ENCODE measurements around the gene IL17RB.

Gene IL17RB

DNA sequence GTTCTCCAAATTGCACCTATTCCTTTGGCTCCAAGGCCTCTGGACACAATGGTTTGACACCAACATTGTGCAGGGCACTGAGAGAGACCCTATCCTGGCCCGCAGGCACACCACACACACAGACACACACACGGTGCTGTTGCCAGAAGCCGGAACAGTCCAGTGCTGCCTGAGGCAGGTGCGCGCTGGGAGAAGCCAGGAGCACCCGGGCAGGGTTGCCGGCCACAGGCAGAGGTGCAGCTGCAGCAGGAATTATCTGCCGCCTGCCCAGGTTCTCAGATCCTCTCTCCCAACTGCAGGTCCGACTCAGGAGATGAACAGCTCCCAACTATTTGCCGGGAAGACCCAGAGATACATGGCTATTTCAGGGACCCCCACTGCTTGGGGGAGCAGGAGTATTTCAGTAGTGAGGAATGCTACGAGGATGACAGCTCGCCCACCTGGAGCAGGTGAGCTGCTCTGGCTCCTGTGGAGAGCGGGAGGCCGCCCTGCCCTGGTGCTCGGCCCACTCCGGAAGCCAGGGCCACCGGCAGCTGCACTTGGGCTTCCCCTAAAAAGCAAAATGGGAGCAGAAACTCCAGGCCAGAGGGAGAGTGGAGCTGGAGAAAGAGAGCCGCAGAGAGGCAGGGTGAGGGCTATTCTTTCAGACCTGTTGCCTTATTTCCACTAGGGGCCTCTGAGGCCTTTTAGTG, 43.1 kb upstream of the IL17RB start:
- Histone ChIP-seq H3K9me3 (ENCODE audit: control insufficient read depth, insufficient read depth, low read length) (no peaks in the 10 kb centered on the region), H3K9me2 (replicated peaks; ENCODE audit: control insufficient read depth, low read length) (no peaks in the 10 kb centered on the region), H3K4me2 (ENCODE audit: low read length) (no peak overlapping the region), H3K27me3 (ENCODE audit: control insufficient read depth, low read length) (peaks cover 7% of the 10 kb centered on the region), H3K4me1 (ENCODE audit: control insufficient read depth, low read length) (peaks cover 28% of the 10 kb centered on the region), H3K79me2 (ENCODE audit: control insufficient read depth, low read length) (no peaks in the 10 kb centered on the region), H3F3A (ENCODE audit: control insufficient read depth, insufficient read depth) (no peaks in the 10 kb centered on the region), H3K36me3 (ENCODE audit: control insufficient read depth, low read length) (no peaks in the 10 kb centered on the region), H4K20me1 (ENCODE audit: control insufficient read depth, insufficient read depth, low read depth, low read length) (no peaks in the 10 kb centered on the region), H3K27ac (ENCODE audit: low read depth, low read length) (no peak overlapping the region), H3K4me3 (ENCODE audit: low read length) (no peak overlapping the region)
- TF ChIP-seq, protein P1, sequence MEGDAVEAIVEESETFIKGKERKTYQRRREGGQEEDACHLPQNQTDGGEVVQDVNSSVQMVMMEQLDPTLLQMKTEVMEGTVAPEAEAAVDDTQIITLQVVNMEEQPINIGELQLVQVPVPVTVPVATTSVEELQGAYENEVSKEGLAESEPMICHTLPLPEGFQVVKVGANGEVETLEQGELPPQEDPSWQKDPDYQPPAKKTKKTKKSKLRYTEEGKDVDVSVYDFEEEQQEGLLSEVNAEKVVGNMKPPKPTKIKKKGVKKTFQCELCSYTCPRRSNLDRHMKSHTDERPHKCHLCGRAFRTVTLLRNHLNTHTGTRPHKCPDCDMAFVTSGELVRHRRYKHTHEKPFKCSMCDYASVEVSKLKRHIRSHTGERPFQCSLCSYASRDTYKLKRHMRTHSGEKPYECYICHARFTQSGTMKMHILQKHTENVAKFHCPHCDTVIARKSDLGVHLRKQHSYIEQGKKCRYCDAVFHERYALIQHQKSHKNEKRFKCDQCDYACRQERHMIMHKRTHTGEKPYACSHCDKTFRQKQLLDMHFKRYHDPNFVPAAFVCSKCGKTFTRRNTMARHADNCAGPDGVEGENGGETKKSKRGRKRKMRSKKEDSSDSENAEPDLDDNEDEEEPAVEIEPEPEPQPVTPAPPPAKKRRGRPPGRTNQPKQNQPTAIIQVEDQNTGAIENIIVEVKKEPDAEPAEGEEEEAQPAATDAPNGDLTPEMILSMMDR (IDR thresholded peaks at IDR 0.05; ENCODE audit: low read depth, low read length, poor library complexity, severe bottlenecking): no peak
- no peak for TF ChIP-seq EZH2phosphoT487 (IDR thresholded peaks at IDR 0.05; ENCODE audit: borderline replicate concordance, low read length)

DNA sequence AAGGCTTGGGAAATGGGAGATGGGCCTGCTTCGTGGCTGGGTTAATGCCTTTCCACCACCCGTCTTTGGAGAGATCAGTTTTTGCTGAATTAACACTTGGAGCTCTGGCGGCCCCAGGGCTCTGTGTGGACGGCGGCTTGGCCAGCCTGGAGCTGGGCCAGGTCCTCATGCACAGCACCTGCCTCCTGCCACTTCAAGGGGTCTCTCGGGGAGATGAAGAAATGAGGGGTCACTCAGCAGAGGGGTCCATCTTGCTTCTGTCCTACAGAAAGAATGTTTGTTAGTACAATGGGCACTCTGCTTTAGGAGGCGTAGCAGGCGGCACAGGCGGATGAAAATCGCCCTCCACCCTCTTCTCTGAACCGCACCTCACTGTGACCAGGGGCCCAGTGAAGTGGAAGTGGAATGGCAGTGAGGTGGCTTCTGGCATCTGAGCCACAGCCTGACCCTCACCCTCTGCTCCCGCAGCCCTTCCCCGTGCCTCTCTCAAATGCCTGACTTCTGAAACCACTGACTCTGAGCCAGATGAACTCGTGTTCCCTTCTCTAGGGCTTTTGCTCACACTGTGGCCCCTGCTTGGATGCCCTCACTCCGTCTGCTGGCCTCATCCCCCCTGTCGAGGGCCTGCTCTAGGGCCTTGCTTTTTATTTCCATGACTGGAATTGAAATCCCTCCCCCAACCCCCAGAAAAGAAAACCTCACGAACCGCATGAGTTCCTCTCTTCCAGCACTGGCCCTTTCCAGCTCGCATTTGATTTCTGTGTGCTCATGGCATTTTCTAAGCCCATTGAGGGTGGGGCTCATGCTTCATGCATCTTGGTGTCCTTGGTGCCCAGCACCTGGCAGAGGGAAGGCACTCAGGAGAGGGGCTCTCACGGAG, 42.3 kb upstream of the IL17RB start:
- no peak overlapping the region for H3K4me3 ChIP-seq (ENCODE audit: low read length)
- H3K9me3 ChIP-seq (ENCODE audit: control insufficient read depth, insufficient read depth, low read length): no peaks in the 10 kb centered on the region
- H3K9me2 ChIP-seq (replicated peaks; ENCODE audit: control insufficient read depth, low read length): no peaks in the 10 kb centered on the region
- H3K27me3 ChIP-seq (ENCODE audit: control insufficient read depth, low read length): peaks cover 7% of the 10 kb centered on the region
- H3F3A ChIP-seq (ENCODE audit: control insufficient read depth, insufficient read depth): no peaks in the 10 kb centered on the region
- H3K36me3 ChIP-seq (ENCODE audit: control insufficient read depth, low read length): no peaks in the 10 kb centered on the region
- no peak overlapping the region for H3K4me2 ChIP-seq (ENCODE audit: low read length)
- no peaks in the 10 kb centered on the region for H3K79me2 ChIP-seq (ENCODE audit: control insufficient read depth, low read length)
- H3K27ac ChIP-seq (ENCODE audit: low read depth, low read length): no peak overlapping the region
- TF ChIP-seq EZH2phosphoT487 (IDR thresholded peaks at IDR 0.05; ENCODE audit: borderline replicate concordance, low read length): no peak
- TF ChIP-seq, protein P1 (IDR thresholded peaks at IDR 0.05; ENCODE audit: low read depth, low read length, poor library complexity, severe bottlenecking): no peak
- H3K4me1 ChIP-seq (ENCODE audit: control insufficient read depth, low read length): peaks cover 28% of the 10 kb centered on the region
- no peaks in the 10 kb centered on the region for H4K20me1 ChIP-seq (ENCODE audit: control insufficient read depth, insufficient read depth, low read depth, low read length)

DNA sequence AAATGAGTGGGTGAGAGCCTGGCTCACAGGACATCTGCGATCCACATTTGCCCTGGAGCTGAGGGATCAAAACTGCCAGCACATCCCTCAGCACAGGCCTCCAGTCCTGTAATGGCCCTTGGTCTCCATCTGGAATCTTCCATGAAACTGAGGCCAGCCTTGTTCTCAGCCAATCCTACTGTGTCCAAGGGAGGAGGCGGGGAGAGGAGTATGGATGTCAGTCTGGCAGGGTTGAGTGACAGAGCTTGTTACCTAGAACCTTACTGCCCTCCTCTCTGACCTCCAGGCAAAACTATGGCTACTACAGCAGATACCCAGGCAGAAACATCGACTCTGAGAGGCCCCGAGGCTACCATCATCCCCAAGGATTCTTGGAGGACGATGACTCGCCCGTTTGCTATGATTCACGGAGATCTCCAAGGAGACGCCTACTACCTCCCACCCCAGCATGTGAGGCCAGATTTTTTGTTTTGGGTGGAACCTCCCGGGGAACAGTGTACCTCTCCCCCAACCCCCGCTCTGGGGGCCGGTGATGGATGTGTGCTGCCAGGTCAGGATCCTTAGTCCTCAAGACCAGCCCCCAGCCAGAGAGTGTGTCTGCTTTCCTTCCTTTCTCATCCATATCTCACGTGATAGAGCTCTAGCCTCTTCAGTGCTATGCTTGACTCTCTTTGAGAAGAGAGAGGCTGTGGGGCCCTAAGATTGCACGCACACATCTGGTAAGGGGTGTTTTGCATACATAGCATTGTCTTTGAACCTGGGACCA, 41.5 kb upstream of the IL17RB start:
- Histone ChIP-seq H3K36me3 (ENCODE audit: control insufficient read depth, low read length) (no peaks in the 10 kb centered on the region), H3K27me3 (ENCODE audit: control insufficient read depth, low read length) (peaks cover 7% of the 10 kb centered on the region), H3K27ac (ENCODE audit: low read depth, low read length) (no peak overlapping the region), H4K20me1 (ENCODE audit: control insufficient read depth, insufficient read depth, low read depth, low read length) (no peaks in the 10 kb centered on the region), H3F3A (ENCODE audit: control insufficient read depth, insufficient read depth) (no peaks in the 10 kb centered on the region), H3K9me2 (replicated peaks; ENCODE audit: control insufficient read depth, low read length) (no peaks in the 10 kb centered on the region), H3K4me2 (ENCODE audit: low read length) (no peak overlapping the region), H3K9me3 (ENCODE audit: control insufficient read depth, insufficient read depth, low read length) (no peaks in the 10 kb centered on the region), H3K4me3 (ENCODE audit: low read length) (no peak overlapping the region), H3K79me2 (ENCODE audit: control insufficient read depth, low read length) (no peaks in the 10 kb centered on the region), H3K4me1 (ENCODE audit: control insufficient read depth, low read length) (peaks cover 28% of the 10 kb centered on the region)
- no peak for TF ChIP-seq EZH2phosphoT487 (IDR thresholded peaks at IDR 0.05; ENCODE audit: borderline replicate concordance, low read length)
- TF ChIP-seq, protein P1 (IDR thresholded peaks at IDR 0.05; ENCODE audit: low read depth, low read length, poor library complexity, severe bottlenecking): no peak

Data from DOHH2 (cell line).